Measurements from ENCODE around the gene BARX2.

DNA sequence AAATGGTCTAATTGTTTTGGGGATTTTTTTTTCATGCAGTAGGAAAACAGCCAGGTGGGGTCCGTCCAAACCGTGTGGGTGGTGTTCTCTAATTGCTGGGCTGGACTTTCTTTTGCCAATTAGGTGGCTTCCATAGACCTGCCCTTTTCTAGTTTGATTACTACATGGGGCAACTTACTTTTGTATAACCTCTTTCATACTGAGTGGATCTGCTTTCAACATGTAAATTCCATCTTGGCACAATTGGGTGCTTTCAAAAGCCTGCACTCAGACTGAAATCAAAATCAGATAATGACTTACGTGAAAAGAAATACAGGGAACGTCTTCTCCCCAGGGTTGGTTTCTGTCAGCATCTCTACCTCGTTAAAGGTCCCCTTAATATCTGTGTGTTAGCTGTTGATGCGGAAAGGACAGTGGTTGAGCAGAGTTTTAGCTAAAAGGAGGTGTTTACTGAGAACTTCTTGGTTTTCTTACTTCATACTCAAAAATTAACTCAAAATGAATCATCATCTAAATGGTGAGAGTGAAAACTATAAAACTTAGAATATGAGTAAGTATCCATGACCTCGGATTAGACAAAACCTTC is 72.1 kb downstream of the BARX2 start:
- TF ChIP-seq, protein P1, sequence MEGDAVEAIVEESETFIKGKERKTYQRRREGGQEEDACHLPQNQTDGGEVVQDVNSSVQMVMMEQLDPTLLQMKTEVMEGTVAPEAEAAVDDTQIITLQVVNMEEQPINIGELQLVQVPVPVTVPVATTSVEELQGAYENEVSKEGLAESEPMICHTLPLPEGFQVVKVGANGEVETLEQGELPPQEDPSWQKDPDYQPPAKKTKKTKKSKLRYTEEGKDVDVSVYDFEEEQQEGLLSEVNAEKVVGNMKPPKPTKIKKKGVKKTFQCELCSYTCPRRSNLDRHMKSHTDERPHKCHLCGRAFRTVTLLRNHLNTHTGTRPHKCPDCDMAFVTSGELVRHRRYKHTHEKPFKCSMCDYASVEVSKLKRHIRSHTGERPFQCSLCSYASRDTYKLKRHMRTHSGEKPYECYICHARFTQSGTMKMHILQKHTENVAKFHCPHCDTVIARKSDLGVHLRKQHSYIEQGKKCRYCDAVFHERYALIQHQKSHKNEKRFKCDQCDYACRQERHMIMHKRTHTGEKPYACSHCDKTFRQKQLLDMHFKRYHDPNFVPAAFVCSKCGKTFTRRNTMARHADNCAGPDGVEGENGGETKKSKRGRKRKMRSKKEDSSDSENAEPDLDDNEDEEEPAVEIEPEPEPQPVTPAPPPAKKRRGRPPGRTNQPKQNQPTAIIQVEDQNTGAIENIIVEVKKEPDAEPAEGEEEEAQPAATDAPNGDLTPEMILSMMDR (conservative IDR thresholded peaks at IDR 0.05), result no peak
- TF ChIP-seq EZH2 (IDR thresholded peaks at IDR 0.05; ENCODE audit: low read depth), result no peak

Data from PC-9 (cell line).